Gastroesophageal sphincter (tissue), 4 donors: ENCODE results near the gene BIRC7. TPM values are rescaled to one million over a fixed set of nuclear protein-coding genes. Genes with fewer than 3 reads are reported as not detected.

Experiments used
- ATAC-seq: fragments of 150-250 bp; one replicate; pipeline ENCODE4 v1.9.1; 2016; ENCODE audit warnings: mild to moderate bottlenecking, moderate library complexity
- H3K27ac ChIP-seq, 4 donors: fragments of 200-600 bp; sonication (generic) in 3 of 4; 1 replicate in 3 of 4; 2 replicates in 1 of 4; pipeline ENCODE4 v1.5.1; 2016 to 2019
- H3K27me3 ChIP-seq: fragments of 200-600 bp; sonication (generic); one replicate; pipeline ENCODE4 v1.5.1; 2019
- H3K36me3 ChIP-seq, 2 donors: fragments of 200-600 bp; sonication (generic); one replicate each; pipeline ENCODE4 v1.5.1; 2019; ENCODE audit warnings: control low read depth in 1 of 2
- H3K4me1 ChIP-seq, 3 donors: fragments of 200-600 bp; sonication (generic); 1 replicate in 2 of 3; 2 replicates in 1 of 3; pipeline ENCODE4 v1.5.1; 2016 to 2019; ENCODE audit warnings: control low read depth in 2 of 3
- H3K4me3 ChIP-seq, 2 donors: fragments of 200-600 bp; sonication (generic); one replicate each; pipeline ENCODE4 v1.5.1; 2019; ENCODE audit warnings: mild to moderate bottlenecking in 1 of 2, moderate library complexity in 1 of 2
- H3K9me3 ChIP-seq, 3 donors: fragments of 200-600 bp; sonication (generic); one replicate each; pipeline ENCODE4 v1.5.1; 2017 to 2019; ENCODE audit warnings: control low read depth in 2 of 3
- CTCF ChIP-seq, 4 experiments: fragments of 200-600 bp in 2 of 4; fragments of 450-650 bp in 2 of 4; sonication (generic) in 1 of 4; IDR thresholded peaks; one replicate each; pipeline ENCODE4 v1.5.1; 2017 to 2019; ENCODE audit warnings: antibody characterized with exemption in 4 of 4, mild to moderate bottlenecking in 2 of 4, moderate library complexity in 2 of 4
- EP300 ChIP-seq: sonication (generic); formaldehyde crosslinking; IDR thresholded peaks from one replicate; pipeline ENCODE4 v1.6.1; 2017; ENCODE audit warnings: antibody characterized with exemption, mild to moderate bottlenecking
- POLR2A ChIP-seq, 2 donors: fragments of 450-650 bp; IDR thresholded peaks; one replicate each; pipeline ENCODE4 v1.6.1; 2017; ENCODE audit warnings: antibody characterized with exemption in 2 of 2, mild to moderate bottlenecking in 2 of 2, moderate library complexity in 1 of 2
- POLR2AphosphoS5 ChIP-seq: sonication (generic); formaldehyde crosslinking; IDR thresholded peaks from one replicate; pipeline ENCODE4 v1.6.1; 2017; ENCODE audit warnings: antibody characterized with exemption
- WGBS, 2 donors: methylation state at CpG; one replicate each; pipeline ENCODE4 v1.1.5; 2018; ENCODE audit warnings: low coverage in 1 of 2; 5-methylcytosine and 5-hydroxymethylcytosine counted together
- total RNA-seq, 4 donors: library from RNA; depleted of rRNA; stranded (reverse); fragments of >200 nt; gene quantifications; one replicate each; pipeline ENCODE4 v1.1.0, GENCODE V29; 2016

BIRC7 gene
- total RNA-seq, 4 donors from 2014 or later, result not detected

DNA sequence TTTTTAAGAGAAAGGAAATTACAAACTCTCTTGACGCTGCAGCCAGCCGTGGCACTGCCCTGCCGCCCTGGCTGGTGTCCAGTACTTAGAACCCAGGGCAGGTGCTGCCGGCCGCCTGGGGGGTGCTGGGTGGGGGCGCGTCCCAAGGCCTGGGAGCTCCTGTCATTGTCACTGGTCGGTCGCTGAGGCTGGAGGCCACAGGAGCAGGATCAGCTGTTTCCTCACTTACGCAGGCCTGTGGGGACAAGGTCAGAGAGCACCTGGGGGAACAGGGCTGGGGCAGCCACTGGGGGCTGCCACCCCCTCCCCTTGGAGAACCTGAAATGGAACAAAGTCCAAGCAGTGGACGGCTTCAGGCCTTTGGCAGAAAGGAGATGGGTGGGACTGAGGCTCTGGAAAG is 5.6 kb downstream of the BIRC7 start:
- no peaks in the 10 kb centered on the region for H3K36me3 ChIP-seq
- H3K27me3 ChIP-seq, result peaks cover 79% of the 10 kb centered on the region
- WGBS, 2 donors, result 29% methylated on average over 1 of the region's 11 CpGs; no CpG with 5 or more reads in 1 of the 2 donors
- no peaks in the 10 kb centered on the region for H3K9me3 ChIP-seq
- TF ChIP-seq EP300, result no peak
- no peak for TF ChIP-seq POLR2A (IDR thresholded peaks at IDR 0.05)
- no peak for TF ChIP-seq POLR2AphosphoS5
- TF ChIP-seq CTCF (IDR thresholded peaks at IDR 0.05), result no peak
- ATAC-seq, result no peak
- no peak overlapping the region for H3K27ac ChIP-seq
- H3K4me3 ChIP-seq, result no peak overlapping the region
- H3K4me1 ChIP-seq, result no peaks in the 10 kb centered on the region

- Histone ChIP-seq H3K4me1 (no peaks in the 10 kb centered on the region), H3K27me3 (peaks cover 79% of the 10 kb centered on the region), H3K4me3 (no peak overlapping the region), H3K27ac (no peak overlapping the region), H3K36me3 (no peaks in the 10 kb centered on the region), H3K9me3 (no peaks in the 10 kb centered on the region)
- ATAC-seq, result no peak
- 70 to 100% methylated on average over 4 of the region's 21 CpGs for WGBS, 2 donors
- no peak for TF ChIP-seq CTCF (IDR thresholded peaks at IDR 0.05)
Measured at GRCh38 chr20:63242736-63243135, 7.0 kb downstream of the BIRC7 start.

DNA sequence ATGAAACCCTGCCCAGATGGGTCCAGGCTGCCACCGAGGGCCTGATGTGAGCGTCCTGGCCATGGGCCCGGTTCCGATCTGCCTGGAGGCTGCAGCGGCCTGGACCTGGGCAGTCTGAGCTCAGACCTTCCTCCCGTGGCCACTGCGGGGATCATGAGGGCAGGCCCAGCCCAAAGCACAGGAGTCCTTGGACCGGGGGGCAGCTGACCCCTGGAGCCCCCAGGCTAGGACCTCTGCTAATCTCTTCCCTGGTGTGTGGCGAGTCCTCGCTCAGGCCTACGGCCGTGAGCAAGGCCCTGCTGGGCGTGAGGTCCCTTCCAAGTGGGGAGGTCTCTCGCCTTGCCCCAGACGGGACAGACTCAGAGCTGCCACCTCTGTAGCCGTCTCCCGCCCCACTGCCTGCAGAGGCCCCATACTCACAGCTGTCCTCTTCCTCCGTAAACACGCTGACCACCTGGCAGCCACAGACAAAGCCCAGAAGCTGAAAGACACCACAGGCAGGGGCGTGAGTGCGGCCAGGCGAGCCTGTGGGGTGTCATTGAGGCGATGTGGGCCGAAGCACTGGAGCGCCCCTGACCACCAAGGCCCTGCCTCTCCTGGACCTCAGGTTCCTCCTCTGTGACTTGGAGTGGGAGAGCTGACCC is 8.0 kb downstream of the BIRC7 start:
- H3K4me1 ChIP-seq, result no peaks in the 10 kb centered on the region
- ATAC-seq, result no peak
- no peaks in the 10 kb centered on the region for H3K36me3 ChIP-seq
- no peak overlapping the region for H3K27ac ChIP-seq
- TF ChIP-seq POLR2A (IDR thresholded peaks at IDR 0.05) (no peak), EP300 (no peak)
- no CpG with 5 or more reads among the region's 25 CpGs for WGBS, 2 donors
- peaks cover 80% of the 10 kb centered on the region for H3K27me3 ChIP-seq
- no peaks in the 10 kb centered on the region for H3K9me3 ChIP-seq
- H3K4me3 ChIP-seq, result no peak overlapping the region

GRCh38 chr20:63244468-63244867 is 8.8 kb downstream of the BIRC7 start:
- H3K4me1 ChIP-seq, result no peaks in the 10 kb centered on the region
- TF ChIP-seq CTCF (IDR thresholded peaks at IDR 0.05) (no peak), EP300 (no peak), POLR2A (IDR thresholded peaks at IDR 0.05) (no peak), POLR2AphosphoS5 (no peak)
- peaks cover 80% of the 10 kb centered on the region for H3K27me3 ChIP-seq
- WGBS, 2 donors, result no CpG with 5 or more reads among the region's 10 CpGs
- H3K9me3 ChIP-seq, result no peaks in the 10 kb centered on the region
- no peaks in the 10 kb centered on the region for H3K36me3 ChIP-seq
- no peak overlapping the region for H3K4me3 ChIP-seq
- no peak overlapping the region for H3K27ac ChIP-seq
- no peak for ATAC-seq

DNA sequence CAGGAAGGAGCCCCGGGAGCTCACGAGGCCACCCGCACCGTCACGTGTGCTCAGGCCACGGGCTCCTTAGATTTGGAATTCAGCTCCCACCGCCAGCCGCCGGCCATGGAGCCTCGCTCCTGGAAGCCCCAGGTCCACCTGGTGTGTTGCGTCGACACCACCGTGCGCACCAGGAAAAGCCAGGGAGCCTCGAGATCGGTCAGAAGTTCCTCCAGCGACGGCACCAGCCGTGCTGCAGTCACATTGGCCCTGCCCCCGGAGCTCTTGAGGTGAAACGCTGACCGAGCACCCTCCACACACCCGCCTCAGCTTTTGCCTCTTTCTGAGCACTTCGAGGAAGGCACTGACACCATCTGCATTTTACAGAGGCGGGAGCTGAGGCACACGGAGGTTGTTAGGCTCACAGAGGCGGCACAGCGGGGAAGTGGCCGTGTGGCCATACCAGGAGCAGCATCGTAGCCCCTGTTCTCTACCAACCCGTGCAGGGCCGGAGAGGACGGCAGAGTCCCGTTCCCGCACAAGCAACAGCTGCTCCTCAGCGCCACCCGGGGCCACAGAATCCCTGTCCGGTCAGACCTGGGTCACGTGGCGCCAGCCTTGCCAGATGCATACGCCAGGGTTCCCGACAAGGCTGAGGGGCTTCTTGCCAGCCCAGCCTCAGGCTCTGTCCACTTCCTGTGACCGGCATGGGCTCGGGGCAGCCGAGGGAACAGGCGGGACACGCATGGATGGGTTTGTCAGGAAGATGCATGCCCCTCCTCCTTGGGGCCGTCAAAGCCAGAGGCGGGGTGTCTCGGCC is 11.0 kb downstream of the BIRC7 start:
- WGBS, 2 donors, result 68% methylated on average over 9 of the region's 50 CpGs; no CpG with 5 or more reads in 1 of the 2 donors

More for the DNA sequence above, 11.0 kb downstream of the BIRC7 start:
- no peaks in the 10 kb centered on the region for H3K9me3 ChIP-seq
- no peaks in the 10 kb centered on the region for H3K4me1 ChIP-seq
- peaks cover 83% of the 10 kb centered on the region for H3K27me3 ChIP-seq
- no peaks in the 10 kb centered on the region for H3K36me3 ChIP-seq
- H3K27ac ChIP-seq, result no peak overlapping the region
- ATAC-seq, result no peak
- TF ChIP-seq CTCF (IDR thresholded peaks at IDR 0.05), result no peak
- no peak for TF ChIP-seq POLR2A (IDR thresholded peaks at IDR 0.05)
- no peak for TF ChIP-seq EP300
- TF ChIP-seq POLR2AphosphoS5, result no peak
- no peak overlapping the region for H3K4me3 ChIP-seq
